Panc1 (cell line): ENCODE measurements around the gene RILPL1. TPM values are rescaled to one million over a fixed set of nuclear protein-coding genes. Genes with fewer than 3 reads are reported as not detected.
A peak's percentile ranks its signal among the peaks of the same experiment; 100 is the strongest.

ENCODE experiments used
- ATAC-seq: fragments of 200-7000 bp; cut with Tn5 transposase; 2 replicates; pipeline ENCODE4 v1.9.1; 2020; ENCODE audit warnings: mild to moderate bottlenecking, moderate library complexity
- BruUV-seq: library from RNA; stranded (reverse); fragments of 400-500 nt; replicated peaks from 2 replicates; lab custom pipeline; 2021; lab: Mats Ljungman, UMichigan
- CTCF ChIA-PET: fragments of 300-600 bp; sonication (Branson Sonifier 250); formaldehyde crosslinking; loops from one replicate; lab custom pipeline; 2022; ENCODE audit warnings: antibody characterized with exemption; lab: Charles Lee
- POLR2A ChIA-PET: fragments of 300-600 bp; sonication (Branson Sonifier 250); formaldehyde crosslinking; loops from one replicate; lab custom pipeline; 2022; ENCODE audit warnings: antibody characterized with exemption; lab: Charles Lee
- DNase-seq: peaks from one replicate; pipeline ENCODE4 v3.0.0-alpha.2; 2010; ENCODE audit warnings: low read depth, low spot score
- H3K27ac ChIP-seq: 2 replicates; pipeline ENCODE4 v1.5.1; 2011; ENCODE audit warnings: mild to moderate bottlenecking, low read length, inconsistent platforms
- H3K27me3 ChIP-seq: fragments of 200-500 bp; sonication (Bioruptor generic); 2 replicates; pipeline ENCODE4 v1.6.0; 2014; ENCODE audit warnings: low read length, inconsistent platforms; ENCODE audit not compliant: control insufficient read depth, insufficient read depth
- H3K36me3 ChIP-seq: fragments of 200-500 bp; sonication (Bioruptor generic); 2 replicates; pipeline ENCODE4 v1.5.1; 2014; ENCODE audit warnings: inconsistent platforms, mild to moderate bottlenecking, low read length, moderate library complexity; ENCODE audit not compliant: control insufficient read depth, insufficient read depth
- H3K4me1 ChIP-seq: 2 replicates; pipeline ENCODE4 v1.5.1; 2011; ENCODE audit warnings: inconsistent platforms, mild to moderate bottlenecking, low read length, moderate library complexity; ENCODE audit not compliant: control insufficient read depth, insufficient read depth
- H3K4me3 ChIP-seq, 2 experiments: 2 replicates each; pipeline ENCODE4 v1.5.1; 2011 to 2012; ENCODE audit warnings: low read depth in 2 of 2, low read length in 2 of 2, mild to moderate bottlenecking in 2 of 2, inconsistent platforms in 1 of 2, moderate library complexity in 1 of 2
- H3K9me3 ChIP-seq: fragments of 200-500 bp; sonication (Bioruptor generic); 2 replicates; pipeline ENCODE4 v1.5.1; 2014; ENCODE audit warnings: low read depth, mild to moderate bottlenecking, inconsistent platforms, low read length, moderate library complexity; ENCODE audit not compliant: control insufficient read depth, insufficient read depth
- CTCF ChIP-seq: fragments of 450-650 bp; IDR thresholded peaks from 2 replicates; pipeline ENCODE4 v1.5.1; 2017; ENCODE audit warnings: mild to moderate bottlenecking
- POLR2AphosphoS5 ChIP-seq: IDR thresholded peaks from 2 replicates; pipeline ENCODE4 v1.6.1; 2012; ENCODE audit warnings: mild to moderate bottlenecking, low read depth, low read length, moderate library complexity
- REST ChIP-seq, 2 experiments: IDR thresholded peaks; 2 replicates each; pipeline ENCODE4 v1.6.1; 2011 to 2012; ENCODE audit warnings: low read depth in 2 of 2, control low read depth in 1 of 2, low read length in 1 of 2, mild to moderate bottlenecking in 1 of 2, moderate library complexity in 1 of 2; ENCODE audit not compliant: insufficient read depth in 1 of 2
- SIN3A ChIP-seq: IDR thresholded peaks from 2 replicates; pipeline ENCODE4 v1.6.1; 2012; ENCODE audit warnings: low read depth, mild to moderate bottlenecking, low read length, moderate library complexity, borderline replicate concordance; ENCODE audit not compliant: insufficient read depth
- TCF7L2 ChIP-seq: IDR thresholded peaks from 2 replicates; pipeline ENCODE4 v1.6.1; 2011; ENCODE audit warnings: mild to moderate bottlenecking, low read depth, low read length, inconsistent platforms
- in situ Hi-C: cut with HindIII; loops from 2 replicates; pipeline ENCODE4 v1.10.0; 2016; ENCODE audit warnings: low sequenced_read_pairs, low pct_unique_long_range_greater_than_20kb
- intact Hi-C: fragments of 100-400 bp; cut with micrococcal nuclease; formaldehyde crosslinking; loops from one replicate; pipeline ENCODE4 v1.10.0; 2022; ENCODE audit not compliant: unreplicated experiment
- total RNA-seq: library from RNA; stranded (reverse); gene quantifications from one replicate; pipeline ENCODE4 v1.2.1, GENCODE V29; 2021; ENCODE audit not compliant: unreplicated experiment

Gene RILPL1
- total RNA-seq, 1 experiment from 2014 or later, result 16.2 TPM

- no peak for DNase-seq
- peak; percentile 67 for ATAC-seq
- peak in 1 of 2 experiments; percentile 34; a peak in 1 of 4 replicates for TF ChIP-seq REST (IDR thresholded peaks at IDR 0.05; ENCODE audit: insufficient read depth in 1 of 2, low read depth in 2 of 2, low read length in 1 of 2)
- TF ChIP-seq POLR2AphosphoS5, result no peak
- Histone ChIP-seq H3K27me3 (no peaks in the 10 kb centered on the region), H3K36me3 (no peaks in the 10 kb centered on the region; the same call in none of the 2 replicates), H3K4me3 (peak overlapping the region; percentile 72), H3K9me3 (no peaks in the 10 kb centered on the region), H3K27ac (peak overlapping the region; percentile 84), H3K4me1 (peaks cover 18% of the 10 kb centered on the region)
- BruUV-seq, result no TSS peak
- CTCF ChIA-PET, result interaction anchor here (0.6 to 0.9 kb wide), 2 partner anchors 49 to 51 kb away, joined by 3 to 5 read pairs; no protein-coding TSS in a partner anchor
- in situ Hi-C loops, result no loop called here
- intact Hi-C loops, result no loop called here
- POLR2A ChIA-PET, result no interaction called here
Observed at GRCh38 chr12:123532808-123533649, 490 bp downstream of the RILPL1 start.

- in situ Hi-C loops (no loop called here), intact Hi-C loops (no loop called here)
- POLR2A ChIA-PET, result no interaction called here
- CTCF ChIA-PET, result interaction anchor here (0.9 kb wide), 1 partner anchor 50 kb away, joined by 3 read pairs; no protein-coding TSS in a partner anchor
- Histone ChIP-seq H3K4me3 (peak overlapping the region; percentile 72), H3K9me3 (no peaks in the 10 kb centered on the region), H3K27me3 (no peaks in the 10 kb centered on the region), H3K27ac (peak overlapping the region; percentile 84), H3K36me3 (no peaks in the 10 kb centered on the region; the same call in none of the 2 replicates), H3K4me1 (peaks cover 18% of the 10 kb centered on the region)
- ATAC-seq (no peak), DNase-seq (no peak)
- TF ChIP-seq TCF7L2 (no peak), REST (IDR thresholded peaks at IDR 0.05; ENCODE audit: insufficient read depth in 1 of 2, low read depth in 2 of 2, low read length in 1 of 2) (no peak), CTCF (no peak), POLR2AphosphoS5 (no peak), SIN3A (no peak)
- BruUV-seq, result no TSS peak
Observed at GRCh38 chr12:123532019-123532418, 1.5 kb downstream of the RILPL1 start.
